Neural crest cell (in vitro differentiated cells): ENCODE measurements around the gene CDH13. TPM values are rescaled to one million over a fixed set of nuclear protein-coding genes. Genes with fewer than 3 reads are reported as not detected.

Source experiments
- DNase-seq: peaks from one replicate; pipeline ENCODE4 v3.0.0; 2021; ENCODE audit warnings: low read depth, mixed read lengths, low spot score
- H3K27ac Mint-ChIP-seq: one replicate; pipeline ENCODE4 v1.8.0; 2021; ENCODE audit warnings: mild to moderate bottlenecking, mixed read lengths; ENCODE audit not compliant: unreplicated experiment
- H3K27me3 Mint-ChIP-seq: 2 replicates; pipeline ENCODE4 v1.8.0; 2021; ENCODE audit warnings: low read depth, mild to moderate bottlenecking, mixed read lengths
- H3K36me3 Mint-ChIP-seq: 2 replicates; pipeline ENCODE4 v1.8.0; 2021; ENCODE audit warnings: low read depth, mild to moderate bottlenecking, mixed read lengths
- H3K4me1 Mint-ChIP-seq: 2 replicates; pipeline ENCODE4 v1.8.0; 2021; ENCODE audit warnings: mixed read lengths
- H3K4me3 Mint-ChIP-seq: one replicate; pipeline ENCODE4 v1.8.0; 2021; ENCODE audit warnings: mild to moderate bottlenecking, mixed read lengths
- H3K9me3 Mint-ChIP-seq: 2 replicates; pipeline ENCODE4 v1.8.0; 2021; ENCODE audit warnings: mixed read lengths
- total RNA-seq: library from RNA; stranded (reverse); gene quantifications from 2 replicates; pipeline ENCODE4 v1.2.1, GENCODE V29; 2021
- TF ChIP-seq, protein P1 (sequence below): fragments of 200-600 bp; sonication (generic); conservative IDR thresholded peaks from 2 replicates; pipeline ENCODE4 v1.5.0; 2021; ENCODE audit warnings: antibody characterized with exemption, mild to moderate bottlenecking

CDH13 gene
- total RNA-seq, 1 donor from 2014 or later, result 1.1 TPM

DNA sequence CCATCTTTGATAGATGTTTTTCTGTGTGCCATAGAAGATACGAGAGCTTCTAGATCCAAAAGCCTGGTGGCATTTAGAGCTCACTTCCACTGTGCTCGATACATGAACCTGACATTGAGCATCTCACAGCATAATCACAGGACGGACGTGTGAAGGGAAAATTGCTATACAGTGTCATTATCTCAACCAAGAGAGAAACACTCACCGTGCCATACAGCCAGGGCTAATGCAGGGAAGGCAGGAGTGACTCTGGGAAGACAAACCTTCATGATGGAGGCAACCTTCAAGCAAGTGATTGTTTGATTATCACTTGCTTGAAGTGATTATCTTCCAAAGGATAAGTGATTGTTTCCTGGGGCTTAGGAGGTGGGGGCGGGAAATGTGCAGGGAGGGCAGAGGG is 962.8 kb downstream of the CDH13 start:
- H3K27me3 Mint-ChIP-seq, result peaks cover 16% of the 10 kb centered on the region
- H3K27ac Mint-ChIP-seq, result no peak overlapping the region
- H3K36me3 Mint-ChIP-seq, result no peaks in the 10 kb centered on the region
- no peak for DNase-seq
- no peaks in the 10 kb centered on the region for H3K4me1 Mint-ChIP-seq
- TF ChIP-seq, protein P1, sequence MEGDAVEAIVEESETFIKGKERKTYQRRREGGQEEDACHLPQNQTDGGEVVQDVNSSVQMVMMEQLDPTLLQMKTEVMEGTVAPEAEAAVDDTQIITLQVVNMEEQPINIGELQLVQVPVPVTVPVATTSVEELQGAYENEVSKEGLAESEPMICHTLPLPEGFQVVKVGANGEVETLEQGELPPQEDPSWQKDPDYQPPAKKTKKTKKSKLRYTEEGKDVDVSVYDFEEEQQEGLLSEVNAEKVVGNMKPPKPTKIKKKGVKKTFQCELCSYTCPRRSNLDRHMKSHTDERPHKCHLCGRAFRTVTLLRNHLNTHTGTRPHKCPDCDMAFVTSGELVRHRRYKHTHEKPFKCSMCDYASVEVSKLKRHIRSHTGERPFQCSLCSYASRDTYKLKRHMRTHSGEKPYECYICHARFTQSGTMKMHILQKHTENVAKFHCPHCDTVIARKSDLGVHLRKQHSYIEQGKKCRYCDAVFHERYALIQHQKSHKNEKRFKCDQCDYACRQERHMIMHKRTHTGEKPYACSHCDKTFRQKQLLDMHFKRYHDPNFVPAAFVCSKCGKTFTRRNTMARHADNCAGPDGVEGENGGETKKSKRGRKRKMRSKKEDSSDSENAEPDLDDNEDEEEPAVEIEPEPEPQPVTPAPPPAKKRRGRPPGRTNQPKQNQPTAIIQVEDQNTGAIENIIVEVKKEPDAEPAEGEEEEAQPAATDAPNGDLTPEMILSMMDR, result no peak
- no peaks in the 10 kb centered on the region for H3K9me3 Mint-ChIP-seq
- no peak overlapping the region for H3K4me3 Mint-ChIP-seq

DNA sequence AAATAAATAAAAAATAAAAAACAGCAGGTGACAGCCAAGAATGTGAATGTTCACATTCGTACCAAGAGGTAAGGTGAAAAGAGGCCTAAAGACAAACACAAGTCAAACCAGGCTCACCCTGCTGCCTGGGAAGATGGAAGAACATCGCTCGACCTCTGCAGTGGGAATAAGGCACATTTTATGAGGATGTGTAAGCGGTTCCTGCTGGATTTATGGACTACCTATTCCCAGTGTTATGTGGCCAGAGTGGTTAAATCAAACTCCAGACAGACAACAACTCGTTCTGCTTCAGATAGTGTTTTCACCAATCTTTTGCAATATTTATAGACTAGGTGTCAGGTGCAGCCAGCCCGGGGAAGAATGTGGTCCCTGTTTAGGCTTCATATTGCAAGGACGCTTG is 966.0 kb downstream of the CDH13 start:
- DNase-seq, result no peak
- Mint-ChIP-seq H3K27ac (no peak overlapping the region), H3K9me3 (no peaks in the 10 kb centered on the region), H3K4me3 (no peak overlapping the region), H3K27me3 (peaks cover 22% of the 10 kb centered on the region), H3K36me3 (no peaks in the 10 kb centered on the region), H3K4me1 (no peaks in the 10 kb centered on the region)
- TF ChIP-seq, protein P1, result no peak

DNA sequence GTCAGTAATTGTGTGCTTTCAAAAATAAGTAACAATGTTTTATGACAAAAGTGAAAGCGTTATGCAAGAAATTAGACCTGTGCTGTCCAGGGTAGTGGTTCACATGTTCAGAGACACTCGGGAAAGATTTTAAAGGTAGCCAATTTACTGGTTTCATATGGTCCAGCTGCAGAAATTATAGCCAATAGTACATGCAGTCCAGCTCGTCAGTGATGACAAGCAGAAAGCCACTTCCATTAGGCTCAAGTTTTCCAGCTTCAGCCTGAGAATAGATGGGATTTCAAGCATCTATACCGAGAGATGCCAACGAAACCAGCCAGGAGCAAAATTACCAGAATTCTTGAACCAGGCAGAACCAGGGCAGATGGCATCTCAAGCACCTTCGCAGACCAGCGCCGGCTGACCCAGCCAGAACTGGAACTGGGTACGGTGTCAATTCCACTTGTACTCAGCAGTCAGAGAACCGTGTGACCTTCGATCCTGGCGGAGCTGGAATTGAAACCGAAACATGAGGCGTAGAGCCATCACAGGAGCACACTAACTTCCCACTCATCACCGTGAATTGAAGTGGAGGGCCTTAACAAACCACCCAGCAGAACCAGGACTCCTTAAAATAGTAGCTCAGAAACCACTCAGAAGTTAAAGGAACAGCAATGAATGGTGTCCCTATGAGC is 973.2 kb downstream of the CDH13 start:
- Mint-ChIP-seq H3K27me3 (peaks cover 7% of the 10 kb centered on the region), H3K27ac (no peak overlapping the region), H3K4me1 (no peaks in the 10 kb centered on the region), H3K4me3 (no peak overlapping the region), H3K9me3 (no peaks in the 10 kb centered on the region), H3K36me3 (no peaks in the 10 kb centered on the region)
- TF ChIP-seq, protein P1, result no peak
- DNase-seq, result no peak

DNA sequence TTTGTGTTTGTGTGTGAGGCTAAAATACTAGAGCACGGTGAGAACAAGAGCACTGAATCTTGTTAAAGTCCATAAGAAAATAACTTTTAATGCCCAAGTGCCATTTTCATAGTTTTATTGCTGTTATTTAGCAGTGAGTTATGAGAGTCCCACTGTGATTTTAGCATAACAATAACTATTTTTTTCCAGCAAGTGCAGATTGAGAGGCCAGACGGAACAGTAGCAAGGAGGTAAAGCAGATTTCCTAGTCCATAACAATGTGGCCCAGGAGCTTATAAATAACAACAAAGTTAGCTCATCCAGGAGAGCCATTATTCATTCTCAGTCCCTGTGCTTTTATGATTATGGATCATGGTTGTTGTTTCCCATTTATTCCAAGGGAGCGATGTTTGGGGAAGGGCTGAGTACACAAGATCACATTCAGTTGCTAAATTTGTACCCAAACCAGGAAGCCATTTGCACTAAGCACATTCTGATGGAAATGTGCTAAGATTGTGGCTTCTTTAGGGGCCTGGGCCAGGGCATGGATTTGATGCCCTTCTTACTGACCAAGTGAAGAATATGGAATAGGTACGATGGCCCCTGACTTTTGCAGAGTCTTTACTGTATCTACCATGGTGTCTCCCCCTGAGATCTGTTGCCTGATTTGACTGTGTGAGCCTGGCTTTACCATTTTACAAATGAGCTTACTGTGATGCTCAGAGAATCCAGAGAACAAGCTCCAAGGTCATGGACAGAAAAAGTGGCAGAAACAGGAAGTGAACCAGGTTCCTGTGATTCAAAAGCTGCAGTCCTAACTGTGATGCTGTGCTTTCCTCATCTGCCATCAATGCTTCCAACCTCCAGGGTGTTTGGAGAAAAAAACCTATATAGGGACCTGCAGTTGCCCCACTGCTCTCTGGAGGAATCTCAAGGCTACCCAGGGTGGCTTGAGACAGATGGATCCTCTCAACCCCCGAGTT is 976.3 kb downstream of the CDH13 start:
- Mint-ChIP-seq H3K4me3 (no peak overlapping the region), H3K27me3 (no peaks in the 10 kb centered on the region), H3K36me3 (no peaks in the 10 kb centered on the region), H3K27ac (no peak overlapping the region), H3K4me1 (no peaks in the 10 kb centered on the region), H3K9me3 (no peaks in the 10 kb centered on the region)
- TF ChIP-seq, protein P1, result no peak
- DNase-seq, result no peak

DNA sequence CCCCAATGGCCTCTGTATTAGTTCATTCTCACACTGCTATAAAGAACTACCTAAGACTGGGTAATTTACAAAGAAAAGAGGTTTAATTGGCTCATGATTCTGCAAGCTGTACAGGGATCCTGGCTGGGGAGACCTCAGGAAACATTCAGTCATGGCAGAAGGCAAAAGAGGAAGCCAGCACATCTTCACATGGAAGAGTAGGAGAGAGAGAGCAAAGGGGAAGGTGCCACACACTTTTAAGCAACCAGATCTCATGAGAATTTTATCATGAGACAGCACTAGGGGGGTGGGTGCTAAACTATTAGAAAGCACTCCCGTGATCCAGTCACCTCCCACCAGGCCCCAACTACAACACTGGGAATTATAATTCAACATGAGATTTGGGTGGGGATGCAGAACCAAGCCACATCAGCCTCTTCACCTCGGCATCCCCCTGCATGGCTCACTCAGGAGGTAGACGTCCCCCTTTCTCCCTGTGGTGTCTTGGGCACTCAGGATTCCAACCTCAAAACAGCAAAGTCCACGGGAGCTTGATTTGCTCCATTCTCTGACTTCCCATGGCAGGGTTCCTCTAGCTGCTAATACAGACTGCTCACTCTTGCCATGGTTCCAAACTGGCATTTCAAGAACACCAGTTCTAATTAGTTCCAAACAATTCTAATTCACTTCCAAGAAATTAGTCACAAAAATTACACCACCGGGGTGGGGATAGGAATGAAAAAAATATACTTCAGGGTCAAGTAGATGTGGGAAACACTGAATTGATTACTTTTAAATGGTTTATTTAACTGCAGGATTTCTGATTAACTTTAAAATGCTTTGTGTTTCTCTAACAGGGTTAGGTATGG is 977.2 kb downstream of the CDH13 start:
- TF ChIP-seq, protein P1, result no peak
- Mint-ChIP-seq H3K4me3 (no peak overlapping the region), H3K27ac (no peak overlapping the region), H3K27me3 (no peaks in the 10 kb centered on the region), H3K36me3 (no peaks in the 10 kb centered on the region), H3K9me3 (peaks cover 2% of the 10 kb centered on the region), H3K4me1 (no peaks in the 10 kb centered on the region)
- DNase-seq, result no peak
